ENCODE data around the gene ABHD14A. TPM values are rescaled to one million over a fixed set of nuclear protein-coding genes. Genes with fewer than 3 reads are reported as not detected.

The ABHD14A gene
- total and polyA plus RNA-seq, 10 donors = 8.7 to 26.7 (median 15.0) TPM

- Histone ChIP-seq H3K36me3 (peaks cover 5 to 83% (median 67%) of the 10 kb centered on the region in 6 donors), H3K27me3 (replicated peaks in 1 of 7) (no peaks in the 10 kb centered on the region), H3K9me3 (no peaks in the 10 kb centered on the region), H3K4me3 (no peak overlapping the region), H3K4me1 (peaks cover 4 to 20% (median 14%) of the 10 kb centered on the region in 6 donors), H3K27ac (no peak overlapping the region)
- 96 to 98% (median 98%) methylated on average over 25 of the region's 25 CpGs for WGBS, 5 donors
- no peak for TF ChIP-seq POLR2A (IDR thresholded peaks at IDR 0.05)
- no peak for TF ChIP-seq CTCF (IDR thresholded peaks at IDR 0.05 in 8 of 11, conservative IDR thresholded peaks at IDR 0.05 in 3 of 11)
- TF ChIP-seq POLR2AphosphoS5 (IDR thresholded peaks at IDR 0.05) = no peak
- DNase-seq = peak; percentile 63
- intact Hi-C loops (cut with DNase I; ENCODE audit: low total_unique reads) = no loop called here
Measured at GRCh38 chr3:51935886-51936755, 38.7 kb upstream of the ABHD14A start.

GRCh38 chr3:51937014-51937413 is 37.9 kb upstream of the ABHD14A start:
- intact Hi-C loops (cut with DNase I; ENCODE audit: low total_unique reads) = no loop called here
- Histone ChIP-seq H3K27me3 (replicated peaks in 1 of 7) (no peaks in the 10 kb centered on the region), H3K4me1 (peaks cover 6 to 26% (median 18%) of the 10 kb centered on the region in 6 donors), H3K27ac (no peak overlapping the region), H3K36me3 (peaks cover 5 to 74% (median 66%) of the 10 kb centered on the region in 6 donors), H3K9me3 (no peaks in the 10 kb centered on the region), H3K4me3 (no peak overlapping the region)
- 90 to 95% (median 92%) methylated on average over 8 to 9 of the region's 9 CpGs for WGBS, 5 donors
- TF ChIP-seq POLR2A (IDR thresholded peaks at IDR 0.05) = no peak
- TF ChIP-seq POLR2AphosphoS5 (IDR thresholded peaks at IDR 0.05) = no peak
- no peak for TF ChIP-seq CTCF (IDR thresholded peaks at IDR 0.05 in 8 of 11, conservative IDR thresholded peaks at IDR 0.05 in 3 of 11)
- peak; percentile 67 for DNase-seq

DNA sequence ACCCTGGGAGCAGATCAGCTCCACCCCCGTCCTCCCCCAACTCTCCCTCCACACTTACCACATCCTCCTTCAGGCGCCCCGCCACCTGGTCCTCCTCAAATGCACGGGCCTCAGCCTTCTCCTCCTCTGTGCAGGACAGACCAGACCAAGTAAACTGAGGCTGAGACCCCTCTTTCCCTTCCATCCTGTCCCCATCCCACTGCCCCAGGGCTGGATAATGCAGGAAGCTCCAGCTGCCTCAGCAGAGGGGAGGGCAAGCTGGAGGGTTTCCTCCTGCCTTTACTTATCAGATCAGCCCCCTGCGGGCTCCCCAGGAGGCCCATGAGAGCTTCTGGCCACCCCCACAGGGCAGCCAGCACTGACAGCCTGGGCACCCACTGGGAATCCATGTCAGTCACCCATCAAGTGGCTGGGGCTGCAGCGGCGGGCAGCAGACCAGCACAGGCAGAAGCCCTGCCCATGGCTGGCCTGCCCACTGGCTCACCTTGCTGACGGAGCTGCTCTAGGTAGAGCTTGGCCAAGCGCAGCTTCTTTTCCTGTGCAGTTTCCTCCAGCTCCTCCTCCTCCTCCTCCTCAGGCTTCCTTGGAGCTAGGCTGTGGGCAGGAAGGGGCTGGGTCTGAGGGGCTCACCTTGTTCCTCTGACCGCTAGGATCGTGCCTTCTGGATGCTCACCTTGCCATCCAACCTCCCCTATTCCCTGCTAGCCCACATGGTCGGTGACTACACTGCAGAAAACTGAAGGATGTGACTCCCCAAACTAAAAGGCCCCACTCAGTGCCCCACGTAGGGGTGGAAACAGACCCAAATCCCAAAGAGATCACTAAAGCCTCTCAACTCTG is 37.0 kb upstream of the ABHD14A start:
- Histone ChIP-seq H3K4me1 (peaks cover 9 to 34% (median 25%) of the 10 kb centered on the region in 6 donors), H3K9me3 (no peaks in the 10 kb centered on the region), H3K27ac (no peak overlapping the region), H3K4me3 (no peak overlapping the region), H3K27me3 (replicated peaks in 1 of 7) (no peaks in the 10 kb centered on the region), H3K36me3 (peaks cover 5 to 66% (median 60%) of the 10 kb centered on the region in 6 donors)
- intact Hi-C loops (cut with DNase I; ENCODE audit: low total_unique reads) = no loop called here
- peak; percentile 69 for DNase-seq
- TF ChIP-seq POLR2AphosphoS5 (IDR thresholded peaks at IDR 0.05) (no peak), POLR2A (IDR thresholded peaks at IDR 0.05) (no peak), CTCF (IDR thresholded peaks at IDR 0.05 in 8 of 11, conservative IDR thresholded peaks at IDR 0.05 in 3 of 11) (no peak)
- 85 to 90% (median 88%) methylated on average over 11 to 13 of the region's 13 CpGs for WGBS, 5 donors

Measured in spleen (tissue), 11 donors.